Lung (tissue), 12 donors: ENCODE results near the gene DNASE1L1. TPM values are rescaled to one million over a fixed set of nuclear protein-coding genes. Genes with fewer than 3 reads are reported as not detected.

Experiments
- ATAC-seq: fragments of 200-7000 bp; cut with Tn5 transposase; one replicate; pipeline ENCODE4 v1.9.1; 2020; ENCODE audit warnings: moderate number of reproducible peaks; ENCODE audit not compliant: insufficient read depth, low FRiP score
- DNase-seq, 3 donors: peaks; one replicate each; pipeline ENCODE4 v3.0.0-alpha.2; 2013 to 2017
- H3K27ac ChIP-seq, 2 donors: one replicate each; pipeline ENCODE4 v1.5.1; 2013; ENCODE audit warnings: mild to moderate bottlenecking in 2 of 2, moderate library complexity in 2 of 2, control low read depth in 1 of 2, inconsistent platforms in 1 of 2, low read depth in 1 of 2, low read length in 1 of 2
- H3K27me3 ChIP-seq, 3 donors: one replicate each; pipeline ENCODE4 v1.5.1; 2013; ENCODE audit warnings: low read length in 2 of 3; ENCODE audit not compliant: control insufficient read depth in 3 of 3, insufficient read depth in 3 of 3
- H3K36me3 ChIP-seq, 4 donors: one replicate each; pipeline ENCODE4 v1.5.1; 2013; ENCODE audit warnings: low read length in 4 of 4, mild to moderate bottlenecking in 1 of 4, moderate library complexity in 1 of 4; ENCODE audit not compliant: control insufficient read depth in 4 of 4, insufficient read depth in 4 of 4
- H3K4me1 ChIP-seq, 5 donors: one replicate each; pipeline ENCODE4 v1.5.1; 2013; ENCODE audit warnings: low read length in 5 of 5, mild to moderate bottlenecking in 2 of 5, moderate library complexity in 1 of 5; ENCODE audit not compliant: control insufficient read depth in 5 of 5, insufficient read depth in 5 of 5
- H3K4me3 ChIP-seq: one replicate; pipeline ENCODE4 v1.5.1; 2013; ENCODE audit warnings: mild to moderate bottlenecking, control low read depth, moderate library complexity
- H3K9ac ChIP-seq, 2 donors: one replicate each; pipeline ENCODE4 v1.5.1; 2013; ENCODE audit warnings: low read length in 2 of 2, control low read depth in 1 of 2; ENCODE audit not compliant: insufficient read depth in 1 of 2
- H3K9me3 ChIP-seq, 4 donors: one replicate each; pipeline ENCODE4 v1.5.1; 2013; ENCODE audit warnings: low read length in 3 of 4, mild to moderate bottlenecking in 1 of 4, moderate library complexity in 1 of 4; ENCODE audit not compliant: control insufficient read depth in 4 of 4, insufficient read depth in 3 of 4
- CTCF ChIP-seq: IDR thresholded peaks from 2 replicates; pipeline ENCODE4 v1.5.1; 2012; ENCODE audit warnings: mild to moderate bottlenecking; ENCODE audit errors: control extremely low read depth, extremely low read depth
- WGBS, 2 donors: extraction: QIAGEN DNeasy Blood & Tissue Kit; methylation state at CpG; one replicate each; pipeline ENCODE4 v1.1.7; 2013; 5-methylcytosine and 5-hydroxymethylcytosine counted together
- polyA plus RNA-seq, 2 donors: library from polyadenylated mRNA; stranded (reverse); fragments of 200-250 nt; gene quantifications; one replicate each; pipeline ENCODE4 v1.2.1, GENCODE V29; 2013
- total RNA-seq, 2 donors: library from RNA; depleted of rRNA in 1 of 2; stranded (reverse); fragments of >200 nt in 1 of 2; gene quantifications; one replicate each; pipeline ENCODE4 v1.2.1, GENCODE V29; 2014 to 2021
- donor health status: control.
- donor health status: control.
- donor health status: Bipolar disorder and iron deficiency.
- donor health status: healthy.
- donor health status: DM: yes; HTN: yes; CAD: no.

The DNASE1L1 gene
- total and polyA plus RNA-seq, 4 donors: 12.5 to 52.3 (median 34.6) TPM

GRCh38 chrX:154441564-154441963, 32.5 kb upstream of the DNASE1L1 start:
- ATAC-seq (no peak), DNase-seq (no peak)
- Histone ChIP-seq H3K4me1 (peaks cover 0 to 8% (median 0%) of the 10 kb centered on the region in 5 donors), H3K27ac (no peak overlapping the region), H3K9me3 (peaks cover 0 to 2% (median 0%) of the 10 kb centered on the region in 4 donors), H3K27me3 (no peaks in the 10 kb centered on the region), H3K9ac (no peak overlapping the region), H3K4me3 (no peak overlapping the region), H3K36me3 (peaks cover 0 to 21% (median 9%) of the 10 kb centered on the region in 4 donors)
- TF ChIP-seq CTCF: no peak
- 89 to 92% methylated on average over 11 of the region's 11 CpGs for WGBS, 2 donors

- Histone ChIP-seq H3K4me3 (no peak overlapping the region), H3K4me1 (peaks cover 0 to 8% (median 0%) of the 10 kb centered on the region in 5 donors), H3K36me3 (peaks cover 0 to 21% (median 8%) of the 10 kb centered on the region in 4 donors), H3K27ac (no peak overlapping the region), H3K9me3 (peaks cover 0 to 2% (median 0%) of the 10 kb centered on the region in 4 donors), H3K27me3 (no peaks in the 10 kb centered on the region), H3K9ac (no peak overlapping the region)
- no peak for ATAC-seq
- TF ChIP-seq CTCF: no peak
- no peak for DNase-seq
- WGBS, 2 donors: 88 to 89% methylated on average over 15 to 17 of the region's 17 CpGs
These were observed 31.7 kb upstream of the DNASE1L1 start for GRCh38 chrX:154440623-154441357.

DNA sequence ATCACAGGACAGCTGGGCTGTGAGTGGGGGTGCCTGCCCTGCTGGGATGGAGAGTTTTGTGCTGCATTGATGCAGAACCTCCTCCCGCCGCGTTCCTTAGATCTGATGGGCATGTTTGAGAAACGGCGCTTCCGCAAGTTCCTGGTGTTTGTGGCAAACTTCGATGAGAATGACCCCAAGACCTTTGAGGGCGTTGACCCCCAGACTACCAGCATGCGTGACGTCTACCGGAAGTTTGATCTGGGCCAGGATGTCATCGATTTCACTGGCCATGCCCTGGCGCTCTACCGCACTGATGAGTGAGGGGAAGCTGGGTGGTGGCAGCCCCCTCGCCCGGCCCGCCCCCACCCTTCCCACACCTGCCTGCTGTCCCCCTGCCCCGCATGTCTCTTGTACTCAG, 30.8 kb upstream of the DNASE1L1 start:
- peaks cover 0 to 8% (median 0%) of the 10 kb centered on the region in 5 donors for H3K4me1 ChIP-seq
- no peak overlapping the region for H3K4me3 ChIP-seq
- no peak for TF ChIP-seq CTCF
- H3K27ac ChIP-seq: no peak overlapping the region
- peaks cover 0 to 21% (median 8%) of the 10 kb centered on the region in 4 donors for H3K36me3 ChIP-seq
- WGBS, 2 donors: 88 to 93% methylated on average over 13 to 18 of the region's 18 CpGs
- H3K27me3 ChIP-seq: no peaks in the 10 kb centered on the region
- peaks cover 0 to 2% (median 0%) of the 10 kb centered on the region in 4 donors for H3K9me3 ChIP-seq
- no peak for ATAC-seq
- DNase-seq: no peak
- H3K9ac ChIP-seq: no peak overlapping the region
